Fibroblast of skin of right biceps (primary cell): ENCODE results near the gene POC1B.

Experiments used
- DNase-seq: peaks from one replicate; pipeline ENCODE4 v3.0.0-alpha.2; 2013

POC1B gene

GRCh38 chr12:89417246-89417977 lies 108.4 kb downstream of the POC1B start:
- peak; percentile 27 for DNase-seq

GRCh38 chr12:89416049-89416792 lies 109.6 kb downstream of the POC1B start:
- DNase-seq, result no peak

- DNase-seq, result peak; percentile 82
Measured at GRCh38 chr12:89414851-89415250, 111.0 kb downstream of the POC1B start.

- no peak for DNase-seq
Measured at GRCh38 chr12:89414322-89414721, 111.5 kb downstream of the POC1B start.

GRCh38 chr12:89413234-89413633 lies 112.6 kb downstream of the POC1B start:
- DNase-seq, result no peak

GRCh38 chr12:89412665-89413064 lies 113.2 kb downstream of the POC1B start:
- no peak for DNase-seq

GRCh38 chr12:89411846-89412245 lies 114.0 kb downstream of the POC1B start:
- no peak for DNase-seq

- no peak for DNase-seq
Measured at GRCh38 chr12:89411234-89411633, 114.6 kb downstream of the POC1B start.

- DNase-seq, result no peak
Measured at GRCh38 chr12:89405626-89406345, 120.1 kb downstream of the POC1B start.

- DNase-seq, result no peak
Measured at GRCh38 chr12:89401433-89402058, 124.3 kb downstream of the POC1B start.

- DNase-seq, result no peak
Measured at GRCh38 chr12:89400415-89400814, 125.4 kb downstream of the POC1B start.

- no peak for DNase-seq
Measured at GRCh38 chr12:89395712-89396111, 130.1 kb downstream of the POC1B start.

GRCh38 chr12:89393551-89394121 lies 132.2 kb downstream of the POC1B start:
- no peak for DNase-seq

- no peak for DNase-seq
Measured at GRCh38 chr12:89392391-89392790, 133.5 kb downstream of the POC1B start.

- DNase-seq, result no peak
Measured at GRCh38 chr12:89391726-89392336, 134.0 kb downstream of the POC1B start.

GRCh38 chr12:89390802-89391673 lies 134.8 kb downstream of the POC1B start:
- DNase-seq, result peak; percentile 76

- DNase-seq, result no peak
Measured at GRCh38 chr12:89389755-89390661, 135.8 kb downstream of the POC1B start.

- DNase-seq, result no peak
Measured at GRCh38 chr12:89386138-89386537, 139.7 kb downstream of the POC1B start.

- no peak for DNase-seq
Measured at GRCh38 chr12:89384807-89385206, 141.0 kb downstream of the POC1B start.

GRCh38 chr12:89384050-89384758 lies 141.6 kb downstream of the POC1B start:
- peak; percentile 75 for DNase-seq
